ENCODE measurements around the gene ACTBL2.
"Not testable (repeated sequence)": the region's sequence is repeated elsewhere in the genome, so short reads cannot be mapped to it uniquely, and the experiment has no call there.

The ACTBL2 gene

DNA sequence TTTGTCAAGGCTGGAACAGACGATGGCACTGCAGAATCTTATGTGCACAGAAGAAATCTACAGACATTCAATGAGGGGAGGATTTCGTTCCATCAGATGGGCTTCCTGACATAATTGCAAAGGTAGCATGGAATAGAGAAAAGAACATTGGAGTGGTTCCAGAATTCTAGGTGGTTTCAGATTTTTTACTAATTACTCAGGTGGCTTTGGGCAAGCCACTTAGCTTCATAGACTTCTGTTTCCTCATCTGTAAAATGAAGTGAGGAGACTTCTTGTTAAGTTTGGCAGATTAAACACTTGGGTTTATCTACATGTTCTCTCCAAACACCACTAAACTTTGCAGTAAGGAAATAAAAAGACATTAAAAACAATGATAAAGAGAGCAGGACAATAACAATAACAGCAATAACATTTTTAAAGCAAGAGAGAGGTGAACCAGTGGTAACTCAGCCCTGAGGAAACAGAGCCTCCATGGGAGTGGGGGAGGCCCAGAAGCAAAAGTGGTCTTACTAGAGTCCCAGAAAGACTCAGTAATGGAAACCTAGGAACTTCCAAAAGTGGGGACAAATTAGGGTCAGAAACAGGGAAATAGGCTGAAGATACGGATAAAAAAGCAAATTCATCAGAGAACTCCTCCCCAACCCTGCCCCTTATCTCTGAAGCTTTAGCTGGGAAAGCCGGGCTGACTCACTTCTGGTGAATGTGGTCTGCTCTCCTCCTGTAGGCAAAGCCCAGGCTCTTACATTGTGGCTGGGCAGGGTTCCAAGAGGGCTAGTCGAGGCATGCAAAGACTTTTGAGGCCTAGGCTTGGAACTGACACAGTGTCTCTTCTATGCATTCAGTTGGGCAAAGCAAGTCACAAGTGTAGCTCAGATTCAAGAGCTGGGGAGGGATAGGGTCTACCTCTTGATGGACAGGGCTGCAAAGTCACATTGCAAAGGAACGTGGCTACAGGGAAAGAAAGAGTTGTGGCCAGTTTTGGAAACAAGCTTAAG lies 11.8 kb upstream of the ACTBL2 start:
- DNase-seq = no peak

DNA sequence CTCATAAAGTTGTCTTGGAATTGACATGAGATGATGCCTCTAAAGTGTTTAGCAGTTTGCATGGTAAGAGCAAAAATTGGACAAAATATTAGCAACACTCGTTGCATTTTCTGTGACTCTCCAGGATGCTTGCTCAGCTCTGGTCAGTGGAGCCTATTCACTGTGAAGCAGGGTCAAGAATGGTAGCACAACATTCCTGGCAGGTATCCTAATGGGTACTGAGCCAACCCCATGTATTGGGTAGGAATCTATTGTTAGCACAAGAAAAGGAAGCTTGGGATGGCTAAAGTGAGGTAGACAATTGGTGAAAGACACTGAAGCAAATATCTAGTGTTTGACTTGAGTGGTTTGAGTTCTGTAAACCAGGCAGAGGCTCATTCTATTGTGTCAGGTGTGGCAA lies 10.4 kb upstream of the ACTBL2 start:
- DNase-seq = no peak

DNA sequence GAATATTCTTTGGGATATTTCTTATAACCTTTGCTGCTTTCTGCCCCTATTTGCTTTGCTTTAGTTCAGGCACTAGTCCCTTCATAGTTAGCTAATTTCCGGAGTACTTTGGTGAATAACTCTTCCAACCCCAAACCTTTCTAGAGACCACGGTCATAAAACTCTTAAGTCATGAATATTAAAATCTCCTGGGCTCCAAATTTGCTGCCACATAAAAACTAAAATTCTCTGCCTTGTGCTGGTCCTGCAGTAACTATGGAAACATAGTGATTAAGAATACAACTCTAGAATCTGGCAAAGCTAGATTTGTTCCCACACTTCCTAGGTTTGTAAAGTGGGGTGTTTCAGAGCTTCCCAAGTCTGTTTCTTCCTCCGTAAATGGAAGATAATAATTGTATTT lies 10.0 kb upstream of the ACTBL2 start:
- no peak for DNase-seq

DNA sequence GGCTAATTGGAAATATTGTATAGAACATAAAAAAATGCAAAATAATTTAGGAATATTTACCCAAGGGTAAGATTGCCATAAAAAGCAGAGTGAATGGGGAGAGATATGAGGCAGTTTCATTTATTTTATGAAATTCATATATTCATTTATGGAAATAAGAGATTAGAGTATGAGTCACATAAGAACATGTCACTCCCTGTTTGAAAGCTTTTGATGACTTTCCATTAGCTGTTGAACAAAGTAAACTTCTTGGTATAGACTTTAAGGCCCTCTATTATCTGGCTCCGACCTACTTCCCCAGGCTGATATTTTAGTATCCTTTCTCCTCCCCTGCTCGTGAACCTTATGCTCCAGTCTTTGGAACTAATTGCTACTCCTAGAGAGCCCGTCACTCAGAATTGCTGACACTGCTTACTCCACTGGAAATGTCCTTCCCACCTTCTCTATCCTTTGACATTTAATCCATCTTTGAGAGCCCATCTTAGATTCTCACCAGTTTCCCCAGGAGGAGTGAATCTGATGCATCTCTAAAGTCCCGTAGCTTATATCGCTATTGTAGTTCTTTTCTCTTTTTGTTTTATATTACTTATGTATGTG lies 8.9 kb upstream of the ACTBL2 start:
- no peak for DNase-seq

DNA sequence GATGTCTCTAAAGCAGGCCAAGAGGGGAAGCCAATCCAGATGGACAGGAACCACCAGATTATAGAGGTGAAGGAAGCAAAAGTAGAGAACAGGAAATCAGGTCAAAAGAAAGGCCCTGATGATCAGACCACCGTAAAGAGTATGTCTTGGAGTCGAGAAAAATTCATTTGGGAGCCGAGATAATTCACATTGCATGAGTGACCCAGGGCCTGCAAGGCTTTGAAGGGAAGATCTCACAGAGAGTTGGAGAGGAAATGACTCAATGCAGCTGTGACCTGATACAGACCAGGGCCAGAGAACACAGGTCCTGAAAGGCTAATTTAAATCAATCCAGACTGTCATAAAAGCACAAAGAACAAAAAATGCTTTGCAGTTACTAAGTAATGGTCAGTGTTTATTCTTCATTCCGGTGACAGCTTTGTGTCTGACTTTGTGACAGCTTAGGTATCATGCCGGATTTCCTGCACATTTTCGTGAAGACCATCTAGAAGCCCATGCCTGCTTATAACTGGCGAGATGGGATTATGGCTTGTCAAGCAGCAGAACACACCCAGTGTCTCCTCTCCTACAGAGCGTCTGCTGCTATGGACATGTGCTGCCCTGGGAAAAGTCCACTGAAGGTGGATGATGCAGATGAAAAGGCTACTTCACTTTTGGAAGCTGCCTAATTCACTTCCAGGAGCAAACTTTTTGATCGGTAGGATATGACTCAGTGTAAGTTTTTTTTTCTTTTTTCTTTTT lies 5.8 kb upstream of the ACTBL2 start:
- no peak for DNase-seq

DNA sequence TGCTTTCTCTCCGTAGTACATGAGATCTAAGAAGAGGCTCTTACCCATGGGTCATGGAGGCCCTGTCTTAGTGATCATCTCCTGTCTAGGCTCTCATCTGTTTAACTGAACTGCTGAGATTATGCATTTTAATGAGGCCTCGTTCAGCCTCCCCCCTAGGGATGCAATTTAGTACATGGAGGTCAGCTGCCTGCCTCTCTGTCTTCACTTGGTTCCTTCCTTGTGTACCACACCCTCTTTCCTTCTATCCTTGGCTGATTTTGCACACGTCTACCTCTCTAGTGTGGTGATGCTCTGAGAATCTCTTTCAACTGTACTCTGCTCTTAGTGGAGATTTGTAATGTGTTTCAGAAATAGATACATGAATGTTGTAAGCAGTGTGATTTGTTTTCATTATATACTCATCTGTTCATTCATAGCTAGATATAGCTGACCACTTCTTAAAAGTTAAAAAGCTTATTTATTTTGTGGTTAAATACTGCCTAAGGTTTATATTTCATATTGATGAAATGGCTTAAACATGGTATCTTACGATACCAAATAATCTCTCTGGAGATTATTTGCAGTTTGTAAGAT lies 3.5 kb upstream of the ACTBL2 start:
- no peak for DNase-seq

DNA sequence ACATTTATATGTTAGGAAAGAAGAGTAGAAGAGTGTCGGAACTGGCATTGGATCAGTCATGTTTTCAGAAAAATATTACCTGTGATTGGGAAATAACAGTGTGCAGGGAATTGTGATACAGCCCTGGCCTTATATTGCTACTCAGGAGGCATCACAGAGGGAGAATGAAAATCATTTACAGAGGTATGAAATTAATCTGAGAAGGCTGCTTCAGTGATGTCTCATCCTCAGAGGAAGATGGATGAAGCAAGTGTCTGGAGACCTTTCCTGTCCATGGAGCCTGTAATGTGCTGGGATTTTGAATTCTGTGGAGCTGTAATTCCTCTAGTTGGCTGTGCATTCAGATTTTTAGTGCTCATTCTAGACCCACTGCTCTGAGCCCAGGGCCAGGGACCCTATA lies 3.8 kb downstream of the ACTBL2 start:
- no peak for DNase-seq

DNA sequence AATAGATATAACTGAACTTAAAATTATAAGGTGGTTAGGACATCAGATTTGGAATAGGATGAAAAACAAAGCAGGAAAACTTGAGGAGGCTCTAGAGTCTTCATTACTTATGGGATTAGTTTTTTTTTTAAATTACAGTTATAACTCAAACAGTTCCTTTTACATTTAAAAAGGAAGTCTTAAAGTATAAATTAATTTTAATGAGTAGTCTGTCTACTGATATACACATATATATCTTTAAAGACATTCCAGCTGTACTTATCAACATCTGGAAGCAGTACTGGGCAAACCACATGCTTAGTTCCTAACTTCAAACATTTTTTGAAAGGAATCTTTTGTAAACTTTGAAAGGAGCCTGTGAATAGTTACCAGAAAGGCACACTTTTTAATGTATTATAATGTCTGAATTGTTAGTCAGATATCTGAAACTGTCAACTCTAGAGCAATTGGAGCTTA lies 6.0 kb downstream of the ACTBL2 start:
- DNase-seq = no peak

DNA sequence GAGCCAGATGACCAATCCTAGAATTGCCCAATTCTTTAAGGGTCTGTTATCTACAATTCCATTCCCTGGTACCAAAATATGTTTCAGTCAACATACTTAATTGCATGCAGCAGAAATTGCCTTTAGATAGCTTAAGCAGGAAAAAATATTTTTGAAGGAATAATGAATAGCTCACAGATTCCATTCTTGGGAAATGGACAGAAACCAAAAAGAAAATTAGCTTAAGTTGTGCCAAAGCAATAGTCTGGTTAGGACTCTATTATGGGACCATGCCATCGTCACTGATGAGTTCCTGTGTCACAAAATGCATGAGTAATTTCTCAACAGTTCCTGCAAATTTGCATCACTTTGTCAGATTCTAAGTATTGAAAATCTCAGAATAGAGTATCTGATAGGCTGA lies 12.3 kb downstream of the ACTBL2 start:
- DNase-seq = no peak

DNA sequence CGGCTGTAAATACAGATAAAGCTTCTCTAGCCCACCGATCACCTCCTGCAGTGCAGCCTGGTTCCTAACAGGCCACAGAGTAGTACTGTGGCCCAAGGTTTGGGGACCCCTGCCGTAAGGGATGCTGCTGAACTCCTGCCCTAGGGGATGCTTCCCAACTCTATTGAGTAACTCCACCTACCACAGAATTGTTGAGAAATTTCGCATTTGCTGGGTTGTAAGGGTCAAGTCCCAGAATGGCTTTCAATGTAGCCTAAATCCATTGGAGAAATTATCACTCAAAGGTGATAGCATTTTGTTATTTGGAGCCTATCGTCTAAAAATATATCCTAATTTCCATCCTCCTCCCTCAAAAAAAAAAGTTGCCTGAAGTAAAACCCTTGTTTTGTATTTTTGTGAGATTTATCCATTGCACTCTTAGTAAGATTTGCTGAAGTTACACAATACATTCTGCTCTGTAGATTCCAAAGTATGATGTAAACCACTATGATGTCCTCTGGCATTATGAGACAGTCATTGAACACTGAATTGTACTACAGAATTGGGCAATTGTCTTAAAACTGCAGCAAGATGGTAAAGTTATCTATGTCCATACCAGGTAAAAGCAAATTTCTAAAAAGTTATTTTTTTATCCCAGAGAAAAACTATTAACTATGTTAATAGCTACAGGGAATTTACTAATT lies 14.0 kb downstream of the ACTBL2 start:
- no peak for DNase-seq

DNA sequence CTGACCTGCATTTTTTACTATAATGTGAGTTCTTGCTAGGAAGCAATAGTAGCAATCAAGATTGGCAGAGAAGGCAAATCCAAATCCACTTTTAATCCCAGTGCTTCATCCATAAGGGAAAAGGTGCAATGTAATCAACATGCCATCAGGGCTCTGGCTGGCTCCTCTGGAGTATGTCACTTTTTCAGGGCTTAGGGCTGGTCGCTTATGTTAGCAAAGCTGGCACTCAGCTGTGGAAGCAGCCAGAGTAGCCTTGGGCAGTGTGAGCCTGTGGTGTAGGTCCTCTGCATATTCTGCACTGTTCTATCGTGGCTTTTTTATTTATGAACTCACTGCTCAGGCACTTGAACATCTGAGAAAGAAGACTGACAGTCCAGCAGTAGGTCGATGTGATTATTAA lies 16.1 kb downstream of the ACTBL2 start:
- DNase-seq = no peak

DNA sequence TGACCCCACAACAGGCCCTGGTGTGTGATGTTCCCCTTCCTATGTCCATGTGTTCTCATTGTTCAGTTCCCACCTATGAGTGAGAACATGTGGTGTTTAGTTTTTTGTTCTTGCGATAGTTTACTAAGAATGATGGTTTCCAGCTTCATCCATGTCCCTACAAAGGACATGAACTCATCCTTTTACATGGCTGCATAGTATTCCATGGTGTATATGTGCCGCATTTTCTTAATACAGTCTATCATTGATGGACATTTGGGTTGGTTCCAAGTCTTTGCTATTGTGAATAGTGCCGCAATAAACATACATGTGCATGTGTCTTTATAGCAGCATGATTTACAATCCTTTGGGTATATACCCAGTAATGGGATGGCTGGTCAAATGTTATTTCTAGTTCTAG lies 22.6 kb downstream of the ACTBL2 start:
- DNase-seq = not testable (repeated sequence)

DNA sequence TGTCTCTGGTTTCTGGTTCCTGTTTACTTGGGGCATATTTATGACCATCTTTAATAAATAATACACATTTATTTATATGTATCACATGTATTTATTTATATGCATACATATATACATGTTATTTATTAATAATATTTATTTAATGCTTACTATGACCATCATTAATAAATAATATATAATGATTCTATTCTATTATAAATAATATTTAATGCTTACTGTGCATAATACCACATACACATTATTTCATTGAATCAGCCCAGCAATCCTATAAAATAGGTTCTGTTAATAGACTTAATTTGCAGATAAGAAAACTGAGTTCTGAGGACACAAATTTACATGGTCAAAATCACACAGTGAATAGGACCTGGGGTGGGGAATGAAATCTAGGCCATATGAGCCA lies 24.2 kb downstream of the ACTBL2 start:
- DNase-seq = no peak

DNA sequence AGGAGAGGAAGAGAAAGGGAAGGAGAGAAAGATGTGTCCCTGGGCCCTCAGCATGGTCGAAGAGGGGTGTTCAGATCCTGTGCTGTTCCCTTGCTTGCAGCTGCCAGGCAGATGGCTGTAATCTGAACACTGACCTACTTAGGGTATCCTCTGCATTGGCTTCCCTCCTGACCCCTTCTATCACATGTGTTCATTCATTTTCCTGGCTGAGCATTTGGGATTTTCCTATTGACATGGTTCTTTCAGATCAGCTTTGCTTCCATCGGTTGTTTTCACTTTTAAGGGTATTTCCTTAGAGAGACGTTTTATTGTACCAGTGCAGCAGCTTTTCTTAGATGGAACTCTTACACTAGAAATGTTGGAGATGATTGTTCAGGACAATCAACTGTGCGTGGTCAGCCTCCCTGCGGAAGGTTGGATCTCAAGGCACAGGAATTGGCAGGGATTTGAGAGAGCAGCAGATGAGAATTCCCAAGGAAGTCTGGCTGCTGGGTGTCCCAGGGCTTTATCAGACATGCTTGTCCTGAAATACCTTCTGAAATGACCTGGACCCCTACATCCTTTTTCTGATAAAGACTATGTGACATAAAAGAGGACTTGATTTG lies 26.0 kb downstream of the ACTBL2 start:
- DNase-seq = no peak

DNA sequence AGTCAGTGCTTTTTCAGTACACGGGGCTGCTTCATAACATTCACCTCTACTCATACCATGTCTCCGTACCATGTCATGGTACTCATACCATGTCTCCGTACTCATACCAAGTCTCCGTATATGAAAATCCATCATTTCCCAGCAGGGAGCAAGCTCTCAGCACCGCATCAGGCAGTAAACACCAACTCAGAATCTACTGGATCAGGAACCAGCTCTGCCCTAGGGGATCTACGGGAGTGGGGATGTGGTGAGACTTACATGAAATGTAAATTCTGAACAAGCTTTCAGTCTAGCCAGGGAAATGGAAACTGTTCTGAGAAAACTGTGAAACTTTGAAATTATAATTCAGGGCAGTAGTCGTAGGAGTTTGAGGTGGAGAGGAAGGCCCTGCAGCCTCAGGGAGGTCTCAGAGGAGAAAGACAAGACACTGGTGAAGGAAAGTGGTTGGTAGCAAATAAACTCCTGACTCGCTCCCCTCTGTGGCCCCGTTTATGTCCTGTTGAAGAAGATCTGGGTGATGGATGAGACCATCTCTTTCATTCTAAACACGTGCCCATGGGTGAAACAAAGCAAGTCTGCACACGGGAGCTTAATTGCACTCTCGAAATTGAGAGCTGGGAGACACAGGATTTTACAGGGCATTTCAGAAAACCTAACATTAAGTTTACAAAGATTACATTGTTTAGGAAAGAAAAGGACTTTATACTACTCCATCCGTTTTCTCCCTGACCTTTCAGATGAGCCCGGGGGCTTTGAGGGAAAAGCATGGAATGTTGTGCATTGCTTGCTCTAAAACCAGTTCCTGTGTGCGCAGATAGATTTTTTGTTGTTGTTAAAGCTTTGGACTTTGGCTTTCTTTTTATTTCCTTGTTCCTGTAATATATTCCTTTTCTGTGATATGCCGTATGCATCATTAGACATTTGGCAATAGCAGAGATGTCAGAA lies 26.8 kb downstream of the ACTBL2 start:
- no peak for DNase-seq

DNA sequence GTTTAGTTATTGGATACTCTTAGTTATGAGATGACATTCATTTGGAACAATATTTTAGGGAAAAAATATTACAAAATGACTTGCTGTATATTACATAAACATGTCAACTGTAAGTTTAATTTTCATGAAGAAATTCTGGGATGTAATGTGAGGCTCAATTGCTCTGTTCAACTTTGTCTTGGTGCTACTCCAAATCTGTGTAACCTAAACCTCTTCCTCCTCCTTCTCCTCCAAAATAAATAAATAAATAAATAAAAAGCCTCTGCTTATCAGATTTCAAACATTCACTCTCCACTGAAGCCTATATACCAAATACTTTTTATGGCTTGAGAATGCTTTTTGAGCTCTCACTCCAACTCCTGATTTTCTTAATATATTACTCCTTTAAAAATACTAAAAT lies 27.7 kb downstream of the ACTBL2 start:
- DNase-seq = no peak

DNA sequence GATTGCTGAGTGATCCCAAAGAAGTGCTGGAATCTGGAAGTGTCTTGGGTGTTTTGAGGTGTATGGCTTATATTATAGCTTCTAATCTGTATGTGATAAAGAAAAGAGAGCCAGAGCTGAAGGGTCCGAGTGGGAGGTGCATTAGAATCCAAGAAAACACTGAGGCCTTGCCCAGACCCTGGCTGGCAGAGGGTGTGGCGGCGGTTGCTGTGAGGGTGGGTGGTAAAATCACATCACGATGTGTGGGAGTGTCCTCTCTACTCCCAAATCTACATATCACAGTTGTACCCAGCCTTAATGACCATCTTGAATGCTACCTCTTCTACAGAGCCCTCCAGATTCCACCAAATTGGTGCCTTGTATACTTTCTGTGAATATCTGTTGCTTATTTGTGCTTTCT lies 28.9 kb downstream of the ACTBL2 start:
- no peak for DNase-seq

DNA sequence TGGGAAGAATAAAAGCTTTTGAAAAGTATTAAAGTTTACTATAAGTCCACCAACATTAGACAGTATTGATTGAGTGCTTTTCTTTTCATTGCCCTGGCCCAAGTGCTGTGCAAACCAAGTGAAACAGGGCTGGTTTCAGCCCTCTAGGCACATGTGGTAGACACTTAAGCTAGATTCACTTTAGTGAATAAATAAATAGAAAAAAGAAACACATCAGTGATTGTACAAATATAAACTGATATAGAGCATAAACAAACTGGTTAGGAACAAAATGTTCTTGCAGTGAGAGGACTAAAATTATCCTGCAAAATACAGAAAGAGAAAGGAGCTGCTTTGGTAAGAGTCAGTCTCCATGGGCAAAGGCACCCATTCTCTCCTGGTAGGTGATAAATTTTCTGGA lies 29.7 kb downstream of the ACTBL2 start:
- no peak for DNase-seq

DNA sequence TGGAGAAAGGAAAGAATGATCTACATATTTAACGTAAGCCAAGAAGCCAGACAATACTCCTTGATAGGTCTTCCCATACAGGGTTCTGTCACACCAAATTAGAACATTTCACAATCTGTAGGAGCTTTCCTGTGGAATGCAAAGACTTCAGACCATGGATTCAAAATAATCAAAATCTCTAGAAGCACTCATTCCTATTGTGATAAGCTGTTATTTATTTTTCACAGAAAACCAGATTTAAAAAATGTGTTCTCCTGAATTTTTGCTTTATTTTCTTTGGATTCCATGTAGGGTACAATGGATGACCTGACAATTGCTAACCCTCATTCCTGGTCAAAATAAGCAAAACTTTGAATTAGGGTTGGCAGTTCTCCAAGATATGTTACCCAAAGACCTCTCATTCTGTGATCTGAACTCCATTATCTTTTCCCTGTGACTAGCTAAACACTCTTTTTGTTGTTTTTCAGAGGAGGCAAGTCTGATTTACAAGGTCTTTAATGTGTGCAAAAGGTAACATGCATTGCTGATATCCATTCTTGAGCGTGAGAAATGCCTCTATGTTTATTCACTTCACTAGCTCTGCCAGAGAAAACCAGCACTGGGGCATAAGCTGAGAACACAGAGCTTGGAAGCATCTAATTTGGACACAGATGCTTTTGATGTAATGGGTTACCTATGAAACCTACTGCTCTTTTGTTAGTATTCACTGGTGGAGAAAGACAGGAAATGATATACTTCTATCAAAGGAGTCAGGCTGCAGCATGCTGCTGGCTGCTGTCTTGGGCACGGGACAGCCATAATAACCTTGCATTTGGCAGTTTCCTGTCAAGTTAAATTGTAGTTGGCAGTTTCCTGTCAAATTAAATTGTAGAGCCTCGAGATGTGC lies 31.4 kb downstream of the ACTBL2 start:
- no peak for DNase-seq

DNA sequence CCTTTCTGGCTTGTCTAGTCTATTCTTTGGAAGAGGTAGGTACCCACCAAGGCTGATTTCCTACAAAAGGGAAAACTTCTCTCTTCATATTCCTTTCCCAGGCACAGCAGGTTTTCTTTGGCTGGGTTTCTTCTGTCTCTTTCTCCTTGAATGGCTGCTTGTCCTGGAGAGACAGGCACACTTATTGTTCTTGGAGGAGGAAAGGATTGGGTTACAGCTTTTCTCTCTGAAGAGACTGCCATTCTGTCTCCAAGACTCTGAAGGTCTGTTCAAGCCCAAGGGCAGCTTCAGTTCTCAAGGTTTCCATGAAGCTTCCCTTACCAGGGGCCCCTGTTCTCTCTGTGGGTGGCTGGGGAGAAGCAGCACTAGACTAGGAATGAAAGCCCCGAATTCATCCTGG lies 33.9 kb downstream of the ACTBL2 start:
- no peak for DNase-seq
